WTC11 (cell line): ENCODE measurements around the gene WSB1. TPM values are rescaled to one million over a fixed set of nuclear protein-coding genes. Genes with fewer than 3 reads are reported as not detected.
"Not testable (repeated sequence)": the region's sequence is repeated elsewhere in the genome, so short reads cannot be mapped to it uniquely, and the experiment has no call there.

Source experiments
- ATAC-seq: fragments of 200-7000 bp; cut with Tn5 transposase; 2 replicates; pipeline ENCODE4 v1.10.0; 2021; ENCODE audit warnings: mild to moderate bottlenecking, moderate library complexity
- CTCF ChIA-PET: fragments of 300-600 bp; sonication (Branson Sonifier 250); formaldehyde crosslinking; loops from one replicate; lab custom pipeline; 2021; ENCODE audit warnings: antibody characterized with exemption; lab: Charles Lee
- POLR2A ChIA-PET: fragments of 350-600 bp; sonication (Branson Sonifier 250); formaldehyde crosslinking; loops from one replicate; lab custom pipeline; 2021; ENCODE audit warnings: antibody characterized with exemption; lab: Charles Lee
- DNase-seq: peaks from one replicate; pipeline ENCODE4 v3.0.0; 2021; ENCODE audit warnings: low spot score
- H3K27ac Mint-ChIP-seq: 2 replicates; pipeline ENCODE4 v1.8.0; 2021; ENCODE audit warnings: mixed read lengths
- H3K27me3 Mint-ChIP-seq: 2 replicates; pipeline ENCODE4 v1.8.0; 2021; ENCODE audit warnings: low read depth, mild to moderate bottlenecking, moderate library complexity, mixed read lengths
- H3K36me3 Mint-ChIP-seq: 2 replicates; pipeline ENCODE4 v1.8.0; 2021; ENCODE audit warnings: mixed read lengths
- H3K4me1 Mint-ChIP-seq: 2 replicates; pipeline ENCODE4 v1.8.0; 2022; ENCODE audit warnings: mixed read lengths
- H3K4me3 Mint-ChIP-seq: 2 replicates; pipeline ENCODE4 v1.8.0; 2021; ENCODE audit warnings: mild to moderate bottlenecking, moderate library complexity, mixed read lengths
- H3K9me3 Mint-ChIP-seq: 2 replicates; pipeline ENCODE4 v1.8.0; 2021; ENCODE audit warnings: mixed read lengths
- ATF2 ChIP-seq: sonication (generic); formaldehyde crosslinking; IDR thresholded peaks from 2 replicates; pipeline ENCODE4 v1.8.1; 2022; ENCODE audit warnings: low read depth, missing genetic modification reagents, borderline replicate concordance
- ATF3 ChIP-seq: sonication (generic); formaldehyde crosslinking; conservative IDR thresholded peaks from 2 replicates; pipeline ENCODE4 v1.8.1; 2022; ENCODE audit warnings: mild to moderate bottlenecking, missing genetic modification reagents
- CBFB ChIP-seq: sonication (generic); formaldehyde crosslinking; IDR thresholded peaks from 2 replicates; pipeline ENCODE4 v1.8.1; 2022; ENCODE audit warnings: mild to moderate bottlenecking, low read depth, missing genetic modification reagents
- CTCF ChIP-seq: fragments of 200-600 bp; IDR thresholded peaks from 2 replicates; pipeline ENCODE4 v1.8.0; 2022; ENCODE audit warnings: antibody characterized with exemption
- ERG ChIP-seq: fragments of 250-450 bp; sonication (Bioruptor Pico); IDR thresholded peaks from 2 replicates; pipeline ENCODE4 v1.8.0; 2021; ENCODE audit warnings: mild to moderate bottlenecking
- ESRRA ChIP-seq: sonication (generic); formaldehyde crosslinking; IDR thresholded peaks from 2 replicates; pipeline ENCODE4 v1.8.1; 2022; ENCODE audit warnings: mild to moderate bottlenecking, missing genetic modification reagents, borderline replicate concordance
- FOXJ3 ChIP-seq: sonication (generic); formaldehyde crosslinking; IDR thresholded peaks from 2 replicates; pipeline ENCODE4 v1.9.0; 2021; ENCODE audit warnings: missing genetic modification reagents, mild to moderate bottlenecking, borderline replicate concordance
- FOXK1 ChIP-seq: sonication (generic); formaldehyde crosslinking; IDR thresholded peaks from 2 replicates; pipeline ENCODE4 v1.8.0; 2022; ENCODE audit warnings: mild to moderate bottlenecking, moderate library complexity, missing genetic modification reagents
- GABPB1 ChIP-seq: sonication (generic); formaldehyde crosslinking; IDR thresholded peaks from 2 replicates; pipeline ENCODE4 v1.8.1; 2023; ENCODE audit warnings: mild to moderate bottlenecking, missing genetic modification reagents
- GTF2I ChIP-seq: fragments of 250-450 bp; sonication (Bioruptor Pico); conservative IDR thresholded peaks from 2 replicates; pipeline ENCODE4 v1.4.0; 2021; ENCODE audit warnings: mild to moderate bottlenecking
- MYBL2 ChIP-seq: sonication (generic); formaldehyde crosslinking; IDR thresholded peaks from 2 replicates; pipeline ENCODE4 v1.8.1; 2023; ENCODE audit warnings: mild to moderate bottlenecking, moderate library complexity, missing genetic modification reagents
- NR2C2 ChIP-seq: sonication (generic); formaldehyde crosslinking; IDR thresholded peaks from 2 replicates; pipeline ENCODE4 v1.8.0; 2022; ENCODE audit warnings: mild to moderate bottlenecking, missing genetic modification reagents
- TP53 ChIP-seq: sonication (generic); formaldehyde crosslinking; IDR thresholded peaks from 2 replicates; pipeline ENCODE4 v1.8.1; 2023; ENCODE audit warnings: mild to moderate bottlenecking, missing genetic modification reagents
- ZNF138 ChIP-seq: sonication (generic); formaldehyde crosslinking; conservative IDR thresholded peaks from 2 replicates; pipeline ENCODE4 v1.8.1; 2022; ENCODE audit warnings: mild to moderate bottlenecking, moderate library complexity, missing genetic modification reagents
- ZNF317 ChIP-seq: sonication (generic); formaldehyde crosslinking; IDR thresholded peaks from 2 replicates; pipeline ENCODE4 v1.8.1; 2023; ENCODE audit warnings: low read depth, mild to moderate bottlenecking, moderate library complexity, missing genetic modification reagents, borderline replicate concordance
- ZNF396 ChIP-seq: fragments of 250-450 bp; sonication (Bioruptor Pico); IDR thresholded peaks from 2 replicates; pipeline ENCODE4 v1.8.0; 2021; ENCODE audit warnings: mild to moderate bottlenecking, moderate library complexity, borderline replicate concordance
- ZNF512 ChIP-seq: sonication (generic); formaldehyde crosslinking; IDR thresholded peaks from 2 replicates; pipeline ENCODE4 v1.8.1; 2022; ENCODE audit warnings: missing genetic modification reagents, borderline replicate concordance
- ZSCAN18 ChIP-seq: fragments of 250-450 bp; sonication (Bioruptor Pico); IDR thresholded peaks from 2 replicates; pipeline ENCODE4 v2.1.2; 2022; ENCODE audit warnings: mild to moderate bottlenecking, moderate library complexity
- total RNA-seq: library from RNA; stranded (reverse); gene quantifications from 3 replicates; pipeline ENCODE4 v1.2.3, GENCODE V29; 2021

WSB1 gene
- total RNA-seq, 1 experiment from 2014 or later, result 167 TPM

GRCh38 chr17:27328686-27329085 is 34.8 kb downstream of the WSB1 start:
- H3K4me3 Mint-ChIP-seq, POLR2A ChIA-PET, ATAC-seq, H3K27ac Mint-ChIP-seq, DNase-seq, H3K27me3 Mint-ChIP-seq, H3K36me3 Mint-ChIP-seq, H3K9me3 Mint-ChIP-seq: not testable (repeated sequence)
- CTCF ChIA-PET, result interaction anchor here (0.7 to 1.6 kb wide), 3 partner anchors 12 to 92 kb away, joined by 3 to 5 read pairs (median 3); no protein-coding TSS in a partner anchor
- H3K4me1 Mint-ChIP-seq, result peaks cover 35% of the 10 kb centered on the region

GRCh38 chr17:27329146-27329805 is 35.4 kb downstream of the WSB1 start:
- ChIA-PET CTCF (interaction anchor here (0.7 to 1.6 kb wide), 3 partner anchors 11 to 93 kb away, joined by 3 to 5 read pairs (median 3); no protein-coding TSS in a partner anchor), POLR2A (no interaction called here)
- H3K4me3 Mint-ChIP-seq, result no peak overlapping the region
- H3K27me3 Mint-ChIP-seq, result peaks cover 5% of the 10 kb centered on the region; the same call in 1 of the 2 replicates
- no peaks in the 10 kb centered on the region for H3K9me3 Mint-ChIP-seq
- no peak for DNase-seq
- H3K27ac Mint-ChIP-seq, result no peak overlapping the region
- no peak for ATAC-seq
- peaks cover 39% of the 10 kb centered on the region for H3K4me1 Mint-ChIP-seq
- H3K36me3 Mint-ChIP-seq, result no peaks in the 10 kb centered on the region
- TF ChIP-seq CBFB (CRISPR knock-in tag), result no peak
- TF ChIP-seq TP53, result no peak
- TF ChIP-seq NR2C2, result no peak
- TF ChIP-seq ZNF512 (CRISPR knock-in tag), result no peak
- TF ChIP-seq MYBL2 (CRISPR knock-in tag), result no peak
- no peak for TF ChIP-seq CTCF
- no peak for TF ChIP-seq ZNF396 (CRISPR knock-in tag)
- no peak for TF ChIP-seq GABPB1 (CRISPR knock-in tag)
- no peak for TF ChIP-seq ZSCAN18
- TF ChIP-seq ZNF317 (CRISPR knock-in tag), result no peak
- no peak for TF ChIP-seq ATF2
- TF ChIP-seq ATF3 (CRISPR knock-in tag), result no peak
- no peak for TF ChIP-seq FOXJ3 (CRISPR knock-in tag)
- TF ChIP-seq FOXK1 (CRISPR knock-in tag), result no peak
- TF ChIP-seq ZNF138 (CRISPR knock-in tag), result no peak
- no peak for TF ChIP-seq ESRRA
- TF ChIP-seq GTF2I (CRISPR knock-in tag), result no peak
- no peak for TF ChIP-seq ERG (CRISPR knock-in tag)
